GM03348 (cell line): ENCODE results near the gene SCAND1.

ENCODE experiments used
- DNase-seq: peaks from one replicate; pipeline ENCODE4 v3.0.0; 2012; ENCODE audit warnings: low spot score

Gene SCAND1

DNA sequence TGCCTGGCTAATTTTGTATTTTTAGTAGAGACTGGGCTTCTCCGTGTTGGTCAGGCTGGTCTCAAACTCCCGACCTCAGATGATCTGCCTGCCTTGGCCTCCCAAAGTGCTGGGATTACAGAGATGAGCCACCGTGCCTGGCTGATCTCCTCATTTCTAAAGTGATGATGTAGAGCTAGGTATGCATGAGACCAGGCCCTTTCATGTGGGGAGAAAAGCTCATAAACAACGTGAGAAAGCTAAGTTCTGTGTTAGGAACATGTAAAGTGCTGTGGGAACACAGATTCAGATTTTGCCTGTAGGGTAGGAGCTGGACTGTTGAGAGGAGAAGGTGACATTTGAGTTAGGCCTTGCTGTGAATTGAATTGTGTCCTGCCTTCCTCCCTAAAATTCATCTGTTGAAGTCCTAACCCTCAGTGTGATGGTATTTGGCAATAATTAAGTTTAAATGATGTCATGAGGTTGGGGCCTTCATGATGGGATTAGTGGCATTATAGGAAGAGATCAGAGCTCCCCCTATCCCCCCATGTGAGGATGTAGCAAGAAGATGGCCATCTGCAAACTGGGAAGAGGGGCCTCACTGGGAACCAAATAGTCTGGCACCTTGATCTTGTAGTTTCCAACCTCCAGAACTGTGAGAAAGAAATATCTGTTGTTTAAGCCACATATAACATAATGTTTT lies 49.2 kb downstream of the SCAND1 start:
- no peak for DNase-seq

DNA sequence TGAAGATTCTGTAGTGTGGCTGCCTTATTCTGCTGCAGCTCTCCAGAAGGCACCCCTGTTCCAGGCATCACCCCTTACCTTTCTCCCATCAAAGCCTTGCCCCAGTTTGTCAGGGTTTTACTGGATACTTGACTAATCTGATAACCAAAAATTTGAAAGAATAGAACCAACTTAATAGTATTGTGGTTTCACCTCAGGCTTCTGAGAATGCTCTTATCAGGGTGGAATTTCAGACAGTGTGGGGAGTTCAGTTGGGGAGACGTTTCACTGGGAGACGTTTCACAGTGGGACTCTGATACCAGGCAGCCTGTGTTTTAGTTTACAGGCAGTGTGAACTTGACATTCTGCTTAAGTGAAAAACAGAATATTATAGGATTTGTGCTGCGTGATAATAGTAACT lies 50.5 kb downstream of the SCAND1 start:
- DNase-seq, result no peak
